ENCODE measurements around the gene KCNIP4.

KCNIP4 gene

DNA sequence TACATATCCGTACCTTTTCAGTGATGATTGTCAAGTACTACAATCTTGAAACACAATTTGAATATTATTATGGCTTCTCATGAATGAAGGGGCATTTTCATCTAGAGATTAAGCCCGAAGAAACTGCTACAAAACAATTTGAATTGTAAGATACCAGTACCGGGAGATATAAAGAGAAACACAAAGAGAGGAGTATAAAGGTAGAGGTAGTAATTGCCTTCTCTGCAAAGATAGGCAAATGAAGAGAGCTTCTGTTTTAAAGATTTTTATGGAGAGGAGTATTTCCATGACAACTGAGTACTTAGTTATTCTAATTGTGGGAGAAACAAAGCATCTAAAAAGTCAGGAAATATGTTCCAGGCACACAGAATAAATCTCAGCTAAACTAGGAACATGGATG lies 25.3 kb upstream of the KCNIP4 start:
- Histone ChIP-seq H3K27ac (no peak overlapping the region), H3K9ac (no peak overlapping the region), H3K4me2 (ENCODE audit: low read length) (no peak overlapping the region), H3K9me3 (ENCODE audit: control insufficient read depth, low read length) (no peaks in the 10 kb centered on the region), H3K4me1 (no peaks in the 10 kb centered on the region), H3K79me2 (no peaks in the 10 kb centered on the region), H2AFZ (no peak overlapping the region), H3K27me3 (ENCODE audit: control insufficient read depth, insufficient read depth, low read length) (no peaks in the 10 kb centered on the region), H3K36me3 (ENCODE audit: control insufficient read depth, insufficient read depth, low read length) (no peaks in the 10 kb centered on the region), H3K4me3 (ENCODE audit: low read depth, low read length) (no peak overlapping the region)
- TF ChIP-seq, protein P1, sequence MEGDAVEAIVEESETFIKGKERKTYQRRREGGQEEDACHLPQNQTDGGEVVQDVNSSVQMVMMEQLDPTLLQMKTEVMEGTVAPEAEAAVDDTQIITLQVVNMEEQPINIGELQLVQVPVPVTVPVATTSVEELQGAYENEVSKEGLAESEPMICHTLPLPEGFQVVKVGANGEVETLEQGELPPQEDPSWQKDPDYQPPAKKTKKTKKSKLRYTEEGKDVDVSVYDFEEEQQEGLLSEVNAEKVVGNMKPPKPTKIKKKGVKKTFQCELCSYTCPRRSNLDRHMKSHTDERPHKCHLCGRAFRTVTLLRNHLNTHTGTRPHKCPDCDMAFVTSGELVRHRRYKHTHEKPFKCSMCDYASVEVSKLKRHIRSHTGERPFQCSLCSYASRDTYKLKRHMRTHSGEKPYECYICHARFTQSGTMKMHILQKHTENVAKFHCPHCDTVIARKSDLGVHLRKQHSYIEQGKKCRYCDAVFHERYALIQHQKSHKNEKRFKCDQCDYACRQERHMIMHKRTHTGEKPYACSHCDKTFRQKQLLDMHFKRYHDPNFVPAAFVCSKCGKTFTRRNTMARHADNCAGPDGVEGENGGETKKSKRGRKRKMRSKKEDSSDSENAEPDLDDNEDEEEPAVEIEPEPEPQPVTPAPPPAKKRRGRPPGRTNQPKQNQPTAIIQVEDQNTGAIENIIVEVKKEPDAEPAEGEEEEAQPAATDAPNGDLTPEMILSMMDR (IDR thresholded peaks at IDR 0.05): no peak

DNA sequence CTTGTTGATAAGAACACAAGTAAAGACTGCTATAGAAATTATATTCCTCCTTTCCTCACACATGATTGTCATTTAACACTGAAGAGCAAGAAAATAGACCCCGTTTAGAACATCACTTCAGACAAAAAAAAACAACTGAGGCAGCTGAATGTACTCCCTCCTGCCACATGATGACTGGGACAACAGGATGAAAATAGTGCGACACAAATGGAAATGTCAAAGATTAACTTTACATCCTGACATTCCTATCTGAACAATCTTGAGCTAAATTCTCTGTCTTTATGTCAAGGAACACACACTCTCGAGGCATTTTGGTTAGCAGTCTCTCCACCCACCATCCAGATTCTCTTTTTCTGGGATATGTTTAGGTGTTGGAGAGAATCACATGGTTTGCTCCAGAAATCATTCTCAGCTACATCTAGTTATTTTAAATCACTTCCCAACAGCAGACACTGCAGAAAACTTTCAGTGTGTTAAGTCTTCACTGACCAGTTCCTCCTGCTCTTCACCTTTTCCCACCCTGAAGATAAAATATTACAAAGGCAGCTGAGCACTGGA lies 16.3 kb upstream of the KCNIP4 start:
- H3K4me2 ChIP-seq (ENCODE audit: low read length): no peak overlapping the region

DNA sequence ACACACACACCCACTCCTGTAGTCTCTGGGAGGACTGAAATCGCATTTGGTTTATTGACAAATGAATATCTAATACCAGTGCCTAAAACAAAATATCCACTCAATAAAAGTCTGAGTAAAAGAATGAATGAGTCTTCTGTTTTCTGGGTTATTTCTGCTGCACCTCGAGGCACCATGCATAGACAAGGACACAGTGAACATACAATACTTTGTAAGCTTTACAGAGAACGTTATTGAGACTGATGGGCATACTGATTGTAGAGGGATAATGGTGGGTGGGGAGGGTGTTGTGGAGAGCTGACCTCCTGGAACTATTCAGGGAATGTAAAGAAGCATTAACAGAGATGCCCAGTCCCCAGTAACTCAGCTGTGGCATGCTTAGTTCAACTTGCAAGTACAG lies 14.1 kb upstream of the KCNIP4 start:
- no peaks in the 10 kb centered on the region for H3K36me3 ChIP-seq (ENCODE audit: control insufficient read depth, insufficient read depth, low read length)
- TF ChIP-seq, protein P1 (IDR thresholded peaks at IDR 0.05): no peak
- H3K27me3 ChIP-seq (ENCODE audit: control insufficient read depth, insufficient read depth, low read length): no peaks in the 10 kb centered on the region
- H3K9ac ChIP-seq: no peak overlapping the region
- H3K79me2 ChIP-seq: no peaks in the 10 kb centered on the region
- H3K9me3 ChIP-seq (ENCODE audit: control insufficient read depth, low read length): no peaks in the 10 kb centered on the region
- no peak overlapping the region for H3K4me3 ChIP-seq (ENCODE audit: low read depth, low read length)
- H3K4me1 ChIP-seq: no peaks in the 10 kb centered on the region
- no peak overlapping the region for H3K4me2 ChIP-seq (ENCODE audit: low read length)
- H2AFZ ChIP-seq: no peak overlapping the region
- no peak overlapping the region for H3K27ac ChIP-seq

More for the DNA sequence above, 16.3 kb upstream of the KCNIP4 start:
- H3K79me2 ChIP-seq: no peaks in the 10 kb centered on the region
- TF ChIP-seq, protein P1 (IDR thresholded peaks at IDR 0.05): no peak
- no peak overlapping the region for H2AFZ ChIP-seq
- no peaks in the 10 kb centered on the region for H3K9me3 ChIP-seq (ENCODE audit: control insufficient read depth, low read length)
- H3K27me3 ChIP-seq (ENCODE audit: control insufficient read depth, insufficient read depth, low read length): no peaks in the 10 kb centered on the region
- no peak overlapping the region for H3K9ac ChIP-seq
- no peaks in the 10 kb centered on the region for H3K4me1 ChIP-seq
- no peaks in the 10 kb centered on the region for H3K36me3 ChIP-seq (ENCODE audit: control insufficient read depth, insufficient read depth, low read length)
- no peak overlapping the region for H3K27ac ChIP-seq
- no peak overlapping the region for H3K4me3 ChIP-seq (ENCODE audit: low read depth, low read length)

DNA sequence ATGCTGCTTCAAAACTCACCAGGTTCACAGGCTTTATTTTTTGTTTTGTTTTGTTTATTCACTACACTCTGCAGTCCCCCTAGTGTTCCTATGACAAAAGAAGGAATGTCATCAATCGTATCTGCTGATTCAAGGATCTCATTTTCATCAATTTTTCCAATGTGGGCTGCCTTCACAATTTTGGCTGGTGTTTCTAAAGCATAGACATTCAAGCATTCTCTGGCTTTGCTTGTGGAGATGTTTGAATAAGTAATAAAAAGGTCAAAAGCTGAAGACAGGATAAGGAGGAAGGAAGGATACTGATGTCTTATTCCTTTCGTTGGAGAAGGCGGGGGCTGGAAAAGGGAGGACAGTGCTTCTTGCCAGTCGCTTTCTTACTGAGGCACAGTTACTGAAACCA lies 12.2 kb upstream of the KCNIP4 start:
- H3K9me3 ChIP-seq (ENCODE audit: control insufficient read depth, low read length): no peaks in the 10 kb centered on the region
- H2AFZ ChIP-seq: no peak overlapping the region
- no peaks in the 10 kb centered on the region for H3K27me3 ChIP-seq (ENCODE audit: control insufficient read depth, insufficient read depth, low read length)
- H3K9ac ChIP-seq: no peak overlapping the region
- no peaks in the 10 kb centered on the region for H3K4me1 ChIP-seq
- H3K79me2 ChIP-seq: no peaks in the 10 kb centered on the region
- no peak overlapping the region for H3K4me2 ChIP-seq (ENCODE audit: low read length)
- H3K4me3 ChIP-seq (ENCODE audit: low read depth, low read length): no peak overlapping the region
- no peak overlapping the region for H3K27ac ChIP-seq
- no peaks in the 10 kb centered on the region for H3K36me3 ChIP-seq (ENCODE audit: control insufficient read depth, insufficient read depth, low read length)
- TF ChIP-seq, protein P1 (IDR thresholded peaks at IDR 0.05): no peak

DNA sequence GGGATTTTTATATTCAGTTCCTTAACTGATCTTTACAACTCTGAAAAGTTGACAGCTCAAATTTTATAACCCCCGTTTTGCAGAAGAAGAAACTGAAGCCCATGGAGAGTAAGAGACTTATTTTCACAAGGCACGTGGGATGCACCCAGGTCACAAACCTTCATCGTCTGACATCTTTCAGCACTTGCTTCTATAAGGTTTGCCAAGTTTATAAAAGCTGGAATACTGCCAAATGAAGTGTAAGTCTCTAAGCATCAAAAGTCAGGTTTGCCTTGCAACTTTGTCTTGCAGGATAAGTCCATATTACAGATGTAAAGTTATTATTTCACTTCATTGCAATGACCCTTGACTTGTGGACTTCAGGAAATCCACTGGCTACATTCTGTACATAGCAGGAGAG lies 6.3 kb upstream of the KCNIP4 start:
- Histone ChIP-seq H3K4me2 (ENCODE audit: low read length) (no peak overlapping the region), H3K9me3 (ENCODE audit: control insufficient read depth, low read length) (no peaks in the 10 kb centered on the region), H3K4me3 (ENCODE audit: low read depth, low read length) (no peak overlapping the region), H3K4me1 (no peaks in the 10 kb centered on the region), H3K9ac (no peak overlapping the region), H3K79me2 (no peaks in the 10 kb centered on the region), H3K27ac (no peak overlapping the region), H3K36me3 (ENCODE audit: control insufficient read depth, insufficient read depth, low read length) (no peaks in the 10 kb centered on the region), H3K27me3 (ENCODE audit: control insufficient read depth, insufficient read depth, low read length) (no peaks in the 10 kb centered on the region), H2AFZ (no peak overlapping the region)
- TF ChIP-seq, protein P1 (IDR thresholded peaks at IDR 0.05): no peak

All from parathyroid adenoma (tissue), 2 donors.